Measurements from ENCODE around the gene NSD2.

Gene NSD2

GRCh38 chr4:1864076-1865008 is 6.9 kb upstream of the NSD2 start:
- DNase-seq (ENCODE audit: low spot score), result no peak

GRCh38 chr4:1866189-1866661 is 5.0 kb upstream of the NSD2 start:
- no peak for DNase-seq (ENCODE audit: low spot score)

- DNase-seq (ENCODE audit: low spot score), result no peak
These were observed 2.9 kb upstream of the NSD2 start for GRCh38 chr4:1868293-1868692.

GRCh38 chr4:1868912-1869311 is 2.3 kb upstream of the NSD2 start:
- DNase-seq (ENCODE audit: low spot score), result no peak

- DNase-seq (ENCODE audit: low spot score), result no peak
These were observed 1.5 kb upstream of the NSD2 start for GRCh38 chr4:1869530-1870327.

- peak; percentile 28 for DNase-seq (ENCODE audit: low spot score)
These were observed 940 bp upstream of the NSD2 start for GRCh38 chr4:1870328-1870577.

GRCh38 chr4:1871471-1872021 is 353 bp downstream of the NSD2 start:
- DNase-seq (ENCODE audit: low spot score), result no peak

GRCh38 chr4:1872870-1873269 is 1.7 kb downstream of the NSD2 start:
- no peak for DNase-seq (ENCODE audit: low spot score)

GRCh38 chr4:1873291-1873690 is 2.1 kb downstream of the NSD2 start:
- no peak for DNase-seq (ENCODE audit: low spot score)

GRCh38 chr4:1873776-1874175 is 2.6 kb downstream of the NSD2 start:
- no peak for DNase-seq (ENCODE audit: low spot score)

- no peak for DNase-seq (ENCODE audit: low spot score)
These were observed 3.0 kb downstream of the NSD2 start for GRCh38 chr4:1874201-1874600.

- no peak for DNase-seq (ENCODE audit: low spot score)
These were observed 8.3 kb downstream of the NSD2 start for GRCh38 chr4:1879485-1879884.

- no peak for DNase-seq (ENCODE audit: low spot score)
These were observed 9.1 kb downstream of the NSD2 start for GRCh38 chr4:1880332-1880731.

- DNase-seq (ENCODE audit: low spot score), result no peak
These were observed 11.7 kb downstream of the NSD2 start for GRCh38 chr4:1882850-1883271.

GRCh38 chr4:1883583-1883982 is 12.4 kb downstream of the NSD2 start:
- no peak for DNase-seq (ENCODE audit: low spot score)

- DNase-seq (ENCODE audit: low spot score), result no peak
These were observed 14.2 kb downstream of the NSD2 start for GRCh38 chr4:1885414-1885813.

- DNase-seq (ENCODE audit: low spot score), result no peak
These were observed 15.9 kb downstream of the NSD2 start for GRCh38 chr4:1887052-1887451.

GRCh38 chr4:1890979-1891570 is 19.9 kb downstream of the NSD2 start:
- no peak for DNase-seq (ENCODE audit: low spot score)

GRCh38 chr4:1895971-1896657 is 24.9 kb downstream of the NSD2 start:
- no peak for DNase-seq (ENCODE audit: low spot score)

- no peak for DNase-seq (ENCODE audit: low spot score)
These were observed 25.4 kb downstream of the NSD2 start for GRCh38 chr4:1896658-1896991.

- no peak for DNase-seq (ENCODE audit: low spot score)
These were observed 26.8 kb downstream of the NSD2 start for GRCh38 chr4:1898007-1898406.

- DNase-seq (ENCODE audit: low spot score), result no peak
These were observed 27.5 kb downstream of the NSD2 start for GRCh38 chr4:1898681-1899080.

All from COLO829 (cell line).